ENCODE results near the gene MGMT. TPM values are rescaled to one million over a fixed set of nuclear protein-coding genes. Genes with fewer than 3 reads are reported as not detected.

MGMT gene
- total RNA-seq, 3 donors from 2014 or later = 13.2 to 14.6 (median 14.4) TPM

GRCh38 chr10:129704786-129705525, 237.9 kb downstream of the MGMT start:
- H3K4me1 Mint-ChIP-seq (ENCODE audit: low read depth) = no peaks in the 10 kb centered on the region
- DNase-seq (no peak), ATAC-seq (no peak)
- H3K36me3 Mint-ChIP-seq (ENCODE audit: insufficient read depth) = peaks cover 35% of the 10 kb centered on the region
- no peaks in the 10 kb centered on the region for H3K27me3 Mint-ChIP-seq (ENCODE audit: low read depth)
- H3K4me3 Mint-ChIP-seq = no peak overlapping the region
- H3K9me3 Mint-ChIP-seq = no peaks in the 10 kb centered on the region

GRCh38 chr10:129705676-129706075, 238.6 kb downstream of the MGMT start:
- DNase-seq = no peak
- no peaks in the 10 kb centered on the region for H3K27me3 Mint-ChIP-seq (ENCODE audit: low read depth)
- H3K9me3 Mint-ChIP-seq = no peaks in the 10 kb centered on the region
- H3K4me3 Mint-ChIP-seq = no peak overlapping the region
- peaks cover 40% of the 10 kb centered on the region for H3K36me3 Mint-ChIP-seq (ENCODE audit: insufficient read depth)
- ATAC-seq = no peak
- no peaks in the 10 kb centered on the region for H3K4me1 Mint-ChIP-seq (ENCODE audit: low read depth)

- Mint-ChIP-seq H3K4me3 (no peak overlapping the region), H3K4me1 (ENCODE audit: low read depth) (no peaks in the 10 kb centered on the region), H3K36me3 (ENCODE audit: insufficient read depth) (peaks cover 41% of the 10 kb centered on the region), H3K9me3 (no peaks in the 10 kb centered on the region), H3K27me3 (ENCODE audit: low read depth) (no peaks in the 10 kb centered on the region)
- DNase-seq = no peak
- ATAC-seq = no peak
Observed at GRCh38 chr10:129706081-129706480, 239.0 kb downstream of the MGMT start.

GRCh38 chr10:129706523-129706922, 239.5 kb downstream of the MGMT start:
- no peaks in the 10 kb centered on the region for H3K9me3 Mint-ChIP-seq
- no peaks in the 10 kb centered on the region for H3K4me1 Mint-ChIP-seq (ENCODE audit: low read depth)

GRCh38 chr10:129707406-129708388, 240.7 kb downstream of the MGMT start:
- ATAC-seq = no peak
- no peaks in the 10 kb centered on the region for H3K9me3 Mint-ChIP-seq
- H3K27me3 Mint-ChIP-seq (ENCODE audit: low read depth) = no peaks in the 10 kb centered on the region
- H3K4me1 Mint-ChIP-seq (ENCODE audit: low read depth) = no peaks in the 10 kb centered on the region
- no peak for DNase-seq
- peaks cover 41% of the 10 kb centered on the region for H3K36me3 Mint-ChIP-seq (ENCODE audit: insufficient read depth)
- no peak overlapping the region for H3K4me3 Mint-ChIP-seq

More at GRCh38 chr10:129706523-129706922, 239.5 kb downstream of the MGMT start:
- no peaks in the 10 kb centered on the region for H3K27me3 Mint-ChIP-seq (ENCODE audit: low read depth)
- peaks cover 41% of the 10 kb centered on the region for H3K36me3 Mint-ChIP-seq (ENCODE audit: insufficient read depth)
- DNase-seq (no peak), ATAC-seq (peak in 1 of 2 donors; percentile 9)
- H3K4me3 Mint-ChIP-seq = no peak overlapping the region

GRCh38 chr10:129709101-129709500, 242.1 kb downstream of the MGMT start:
- Mint-ChIP-seq H3K36me3 (ENCODE audit: insufficient read depth) (peaks cover 43% of the 10 kb centered on the region), H3K4me3 (no peak overlapping the region), H3K9me3 (no peaks in the 10 kb centered on the region)

GRCh38 chr10:129709627-129710509, 242.8 kb downstream of the MGMT start:
- Mint-ChIP-seq H3K27me3 (ENCODE audit: low read depth) (no peaks in the 10 kb centered on the region), H3K4me1 (ENCODE audit: low read depth) (no peaks in the 10 kb centered on the region), H3K36me3 (ENCODE audit: insufficient read depth) (peaks cover 41% of the 10 kb centered on the region), H3K9me3 (no peaks in the 10 kb centered on the region), H3K4me3 (no peak overlapping the region)
- DNase-seq = no peak
- ATAC-seq = peak in 1 of 2 donors; percentile 14

More at GRCh38 chr10:129709101-129709500, 242.1 kb downstream of the MGMT start:
- Mint-ChIP-seq H3K4me1 (ENCODE audit: low read depth) (no peaks in the 10 kb centered on the region), H3K27me3 (ENCODE audit: low read depth) (no peaks in the 10 kb centered on the region)
- no peak for DNase-seq
- ATAC-seq = no peak

GRCh38 chr10:129710510-129710847, 243.4 kb downstream of the MGMT start:
- no peaks in the 10 kb centered on the region for H3K9me3 Mint-ChIP-seq
- DNase-seq (no peak), ATAC-seq (no peak)
- H3K36me3 Mint-ChIP-seq (ENCODE audit: insufficient read depth) = peaks cover 37% of the 10 kb centered on the region
- no peaks in the 10 kb centered on the region for H3K4me1 Mint-ChIP-seq (ENCODE audit: low read depth)
- H3K27me3 Mint-ChIP-seq (ENCODE audit: low read depth) = no peaks in the 10 kb centered on the region
- no peak overlapping the region for H3K4me3 Mint-ChIP-seq

- H3K27me3 Mint-ChIP-seq (ENCODE audit: low read depth) = no peaks in the 10 kb centered on the region
- no peaks in the 10 kb centered on the region for H3K9me3 Mint-ChIP-seq
- ATAC-seq (no peak), DNase-seq (no peak)
- H3K4me1 Mint-ChIP-seq (ENCODE audit: low read depth) = no peaks in the 10 kb centered on the region
- H3K36me3 Mint-ChIP-seq (ENCODE audit: insufficient read depth) = peaks cover 34% of the 10 kb centered on the region
- no peak overlapping the region for H3K4me3 Mint-ChIP-seq
Observed at GRCh38 chr10:129711291-129711690, 244.2 kb downstream of the MGMT start.

GRCh38 chr10:129712000-129712399, 245.0 kb downstream of the MGMT start:
- DNase-seq (no peak), ATAC-seq (no peak)
- Mint-ChIP-seq H3K9me3 (no peaks in the 10 kb centered on the region), H3K4me3 (no peak overlapping the region), H3K4me1 (ENCODE audit: low read depth) (no peaks in the 10 kb centered on the region), H3K27me3 (ENCODE audit: low read depth) (no peaks in the 10 kb centered on the region), H3K36me3 (ENCODE audit: insufficient read depth) (peaks cover 36% of the 10 kb centered on the region)

- DNase-seq (no peak), ATAC-seq (no peak)
- H3K27me3 Mint-ChIP-seq (ENCODE audit: low read depth) = no peaks in the 10 kb centered on the region
- no peak overlapping the region for H3K4me3 Mint-ChIP-seq
- H3K4me1 Mint-ChIP-seq (ENCODE audit: low read depth) = no peaks in the 10 kb centered on the region
- peaks cover 28% of the 10 kb centered on the region for H3K36me3 Mint-ChIP-seq (ENCODE audit: insufficient read depth)
- no peaks in the 10 kb centered on the region for H3K9me3 Mint-ChIP-seq
Observed at GRCh38 chr10:129713659-129714265, 246.7 kb downstream of the MGMT start.

GRCh38 chr10:129715805-129716204, 248.8 kb downstream of the MGMT start:
- DNase-seq (no peak), ATAC-seq (no peak)
- H3K4me3 Mint-ChIP-seq = no peak overlapping the region
- H3K36me3 Mint-ChIP-seq (ENCODE audit: insufficient read depth) = peaks cover 26% of the 10 kb centered on the region
- peaks cover 9% of the 10 kb centered on the region for H3K9me3 Mint-ChIP-seq
- no peaks in the 10 kb centered on the region for H3K27me3 Mint-ChIP-seq (ENCODE audit: low read depth)
- H3K4me1 Mint-ChIP-seq (ENCODE audit: low read depth) = no peaks in the 10 kb centered on the region

- no peak for DNase-seq
- H3K36me3 Mint-ChIP-seq (ENCODE audit: insufficient read depth) = peaks cover 30% of the 10 kb centered on the region
- no peak overlapping the region for H3K4me3 Mint-ChIP-seq
- H3K4me1 Mint-ChIP-seq (ENCODE audit: low read depth) = no peaks in the 10 kb centered on the region
- ATAC-seq = no peak
- peaks cover 13% of the 10 kb centered on the region for H3K9me3 Mint-ChIP-seq
- no peaks in the 10 kb centered on the region for H3K27me3 Mint-ChIP-seq (ENCODE audit: low read depth)
Observed at GRCh38 chr10:129716211-129716681, 249.2 kb downstream of the MGMT start.

Data from activated T-cell treated with anti-CD3 and anti-CD28 coated beads, Interleukin-2, amount 50 U/mL, for 4 hours (primary cell).